GM23248 (cell line): Measurements from ENCODE around the gene RIPOR3.

Experiments
- EZH2 ChIP-seq: fragments of 200-600 bp; sonication (generic); IDR thresholded peaks from 2 replicates; pipeline ENCODE4 v1.6.1; 2018; ENCODE audit warnings: antibody characterized with exemption, mild to moderate bottlenecking; ENCODE audit not compliant: insufficient read depth, poor library complexity, severe bottlenecking
- EZH2phosphoT487 ChIP-seq: fragments of 200-600 bp; sonication (generic); IDR thresholded peaks from 2 replicates; pipeline ENCODE4 v1.6.1; 2018; ENCODE audit warnings: antibody characterized with exemption, moderate library complexity, mild to moderate bottlenecking, low read depth; ENCODE audit not compliant: insufficient read depth

- no peak for TF ChIP-seq EZH2
- no peak for TF ChIP-seq EZH2phosphoT487
These were observed 15.5 kb downstream of the RIPOR3 start for GRCh38 chr20:50675671-50676376.
